Parathyroid adenoma (tissue), 2 donors: ENCODE results near the gene STON2.
"Not testable (repeated sequence)": the region's sequence is repeated elsewhere in the genome, so short reads cannot be mapped to it uniquely, and the experiment has no call there.

Source experiments
- H2AFZ ChIP-seq: fragments of 300-600 bp; sonication (generic); one replicate; pipeline ENCODE4 v1.7.0; 2017; ENCODE audit warnings: antibody characterized with exemption, mild to moderate bottlenecking
- H3K27ac ChIP-seq: fragments of 300-600 bp; sonication (generic); one replicate; pipeline ENCODE4 v1.7.0; 2017
- H3K27me3 ChIP-seq: fragments of 300-600 bp; sonication (generic); one replicate; pipeline ENCODE4 v1.7.0; 2017; ENCODE audit warnings: low read length; ENCODE audit not compliant: control insufficient read depth, insufficient read depth
- H3K36me3 ChIP-seq: fragments of 300-600 bp; sonication (generic); one replicate; pipeline ENCODE4 v1.7.0; 2017; ENCODE audit warnings: low read length; ENCODE audit not compliant: control insufficient read depth, insufficient read depth
- H3K4me1 ChIP-seq: fragments of 300-600 bp; sonication (generic); one replicate; pipeline ENCODE4 v1.7.0; 2017; ENCODE audit warnings: control low read depth
- H3K4me2 ChIP-seq: fragments of 300-600 bp; sonication (generic); one replicate; pipeline ENCODE4 v1.7.0; 2017; ENCODE audit warnings: low read length
- H3K4me3 ChIP-seq: fragments of 300-600 bp; sonication (generic); one replicate; pipeline ENCODE4 v1.7.0; 2017; ENCODE audit warnings: low read depth, low read length
- H3K79me2 ChIP-seq: fragments of 300-600 bp; sonication (generic); one replicate; pipeline ENCODE4 v1.7.0; 2017; ENCODE audit warnings: control low read depth
- H3K9ac ChIP-seq: fragments of 300-600 bp; sonication (generic); one replicate; pipeline ENCODE4 v1.7.0; 2017; ENCODE audit warnings: mild to moderate bottlenecking
- H3K9me3 ChIP-seq: fragments of 300-600 bp; sonication (generic); one replicate; pipeline ENCODE4 v1.7.0; 2017; ENCODE audit warnings: low read length; ENCODE audit not compliant: control insufficient read depth
- CTCF ChIP-seq: fragments of 300-600 bp; sonication (generic); IDR thresholded peaks from one replicate; pipeline ENCODE4 v1.7.0; 2017; ENCODE audit warnings: antibody characterized with exemption, mild to moderate bottlenecking
- donor health status: primary hyperparathyroidism.

Gene STON2

GRCh38 chr14:81234278-81234677 lies 165.8 kb downstream of the STON2 start:
- H3K9ac ChIP-seq = no peak overlapping the region
- no peak overlapping the region for H2AFZ ChIP-seq
- H3K79me2 ChIP-seq = no peaks in the 10 kb centered on the region
- no peak overlapping the region for H3K4me3 ChIP-seq
- no peak for TF ChIP-seq CTCF
- H3K4me1 ChIP-seq = no peaks in the 10 kb centered on the region
- no peaks in the 10 kb centered on the region for H3K36me3 ChIP-seq
- H3K27me3 ChIP-seq = no peaks in the 10 kb centered on the region
- H3K27ac ChIP-seq = no peak overlapping the region
- no peaks in the 10 kb centered on the region for H3K9me3 ChIP-seq
- H3K4me2 ChIP-seq = no peak overlapping the region

GRCh38 chr14:81233615-81234014 lies 166.5 kb downstream of the STON2 start:
- Histone ChIP-seq H3K79me2 (no peaks in the 10 kb centered on the region), H3K9me3 (no peaks in the 10 kb centered on the region), H3K36me3 (no peaks in the 10 kb centered on the region), H3K27me3 (no peaks in the 10 kb centered on the region), H3K9ac (no peak overlapping the region), H3K4me2 (no peak overlapping the region), H3K4me1 (no peaks in the 10 kb centered on the region), H3K4me3 (no peak overlapping the region), H3K27ac (no peak overlapping the region), H2AFZ (no peak overlapping the region)
- TF ChIP-seq CTCF = no peak

GRCh38 chr14:81231540-81231939 lies 168.6 kb downstream of the STON2 start:
- TF ChIP-seq CTCF = no peak
- no peak overlapping the region for H3K4me2 ChIP-seq
- H2AFZ ChIP-seq = no peak overlapping the region

GRCh38 chr14:81224222-81224621 lies 175.9 kb downstream of the STON2 start:
- Histone ChIP-seq H3K4me3 (no peak overlapping the region), H3K79me2 (no peaks in the 10 kb centered on the region), H3K36me3 (no peaks in the 10 kb centered on the region), H3K27ac (no peak overlapping the region), H3K27me3 (no peaks in the 10 kb centered on the region), H3K4me1 (no peaks in the 10 kb centered on the region), H3K9ac (no peak overlapping the region), H3K4me2 (no peak overlapping the region), H2AFZ (no peak overlapping the region), H3K9me3 (no peaks in the 10 kb centered on the region)
- no peak for TF ChIP-seq CTCF

More at GRCh38 chr14:81231540-81231939, 168.6 kb downstream of the STON2 start:
- H3K79me2 ChIP-seq = no peaks in the 10 kb centered on the region
- no peak overlapping the region for H3K27ac ChIP-seq
- H3K9ac ChIP-seq = no peak overlapping the region
- no peaks in the 10 kb centered on the region for H3K4me1 ChIP-seq
- H3K4me3 ChIP-seq = no peak overlapping the region
- no peaks in the 10 kb centered on the region for H3K27me3 ChIP-seq
- no peaks in the 10 kb centered on the region for H3K36me3 ChIP-seq
- H3K9me3 ChIP-seq = no peaks in the 10 kb centered on the region

- H3K4me1 ChIP-seq, H3K4me2 ChIP-seq, H3K9me3 ChIP-seq, H2AFZ ChIP-seq, H3K27ac ChIP-seq, H3K27me3 ChIP-seq, H3K79me2 ChIP-seq, H3K4me3 ChIP-seq, H3K9ac ChIP-seq, H3K36me3 ChIP-seq: not testable (repeated sequence)
Measured at GRCh38 chr14:81223788-81224187, 176.3 kb downstream of the STON2 start.
